HG02588 (cell line): Measurements from ENCODE around the gene TXNRD2.
"Not testable (repeated sequence)": the region's sequence is repeated elsewhere in the genome, so short reads cannot be mapped to it uniquely, and the experiment has no call there.

Source experiments
- ATAC-seq: cut with Tn5 transposase; IDR thresholded peaks from one replicate; pipeline ENCODE4 v1.9.1; 2021; ENCODE audit warnings: mild to moderate bottlenecking, moderate library complexity; ENCODE audit not compliant: unreplicated experiment

TXNRD2 gene

GRCh38 chr22:19929586-19930550, 11.8 kb downstream of the TXNRD2 start:
- no peak for ATAC-seq

GRCh38 chr22:19928207-19928606, 13.4 kb downstream of the TXNRD2 start:
- ATAC-seq: no peak

GRCh38 chr22:19927696-19928095, 13.9 kb downstream of the TXNRD2 start:
- ATAC-seq: no peak

GRCh38 chr22:19926028-19926427, 15.6 kb downstream of the TXNRD2 start:
- ATAC-seq: not testable (repeated sequence)

GRCh38 chr22:19923914-19924513, 17.6 kb downstream of the TXNRD2 start:
- no peak for ATAC-seq

- ATAC-seq: no peak
These were observed 20.0 kb downstream of the TXNRD2 start for GRCh38 chr22:19921544-19922081.

- ATAC-seq: no peak
These were observed 21.8 kb downstream of the TXNRD2 start for GRCh38 chr22:19919701-19920363.

GRCh38 chr22:19918332-19919106, 23.1 kb downstream of the TXNRD2 start:
- no peak for ATAC-seq

GRCh38 chr22:19917389-19918138, 24.1 kb downstream of the TXNRD2 start:
- no peak for ATAC-seq

- ATAC-seq: no peak
These were observed 24.7 kb downstream of the TXNRD2 start for GRCh38 chr22:19916941-19917340.

GRCh38 chr22:19916006-19916405, 25.6 kb downstream of the TXNRD2 start:
- ATAC-seq: no peak

- ATAC-seq: no peak
These were observed 26.2 kb downstream of the TXNRD2 start for GRCh38 chr22:19915287-19915954.

- no peak for ATAC-seq
These were observed 27.2 kb downstream of the TXNRD2 start for GRCh38 chr22:19914201-19914943.

- ATAC-seq: no peak
These were observed 28.2 kb downstream of the TXNRD2 start for GRCh38 chr22:19913337-19913936.

- no peak for ATAC-seq
These were observed 29.2 kb downstream of the TXNRD2 start for GRCh38 chr22:19912271-19912999.

GRCh38 chr22:19911540-19912270, 29.9 kb downstream of the TXNRD2 start:
- ATAC-seq: no peak

- ATAC-seq: no peak
These were observed 31.4 kb downstream of the TXNRD2 start for GRCh38 chr22:19910180-19910744.
